Upper lobe of left lung (tissue), 4 donors: ENCODE measurements around the gene SPATA2L.

Source experiments
- EP300 ChIP-seq, 4 donors: sonication (generic); formaldehyde crosslinking; IDR thresholded peaks; one replicate each; pipeline ENCODE4 v1.5.1; 2017; ENCODE audit warnings: antibody characterized with exemption in 4 of 4, control low read depth in 2 of 4
- POLR2A ChIP-seq, 4 donors: fragments of 450-650 bp; IDR thresholded peaks; one replicate each; pipeline ENCODE4 v1.5.1; 2016 to 2017; ENCODE audit warnings: antibody characterized with exemption in 4 of 4, mild to moderate bottlenecking in 2 of 4
- TF ChIP-seq, protein P1 (sequence below), 6 experiments: fragments of 450-650 bp in 4 of 6; fragments of 200-600 bp in 2 of 6; sonication (generic) in 2 of 6; IDR thresholded peaks; one replicate each; pipeline ENCODE4 v1.5.1; 2016 to 2019; ENCODE audit warnings: antibody characterized with exemption in 6 of 6

GRCh38 chr16:89696670-89697128 lies 4.8 kb downstream of the SPATA2L start:
- TF ChIP-seq, protein P1, sequence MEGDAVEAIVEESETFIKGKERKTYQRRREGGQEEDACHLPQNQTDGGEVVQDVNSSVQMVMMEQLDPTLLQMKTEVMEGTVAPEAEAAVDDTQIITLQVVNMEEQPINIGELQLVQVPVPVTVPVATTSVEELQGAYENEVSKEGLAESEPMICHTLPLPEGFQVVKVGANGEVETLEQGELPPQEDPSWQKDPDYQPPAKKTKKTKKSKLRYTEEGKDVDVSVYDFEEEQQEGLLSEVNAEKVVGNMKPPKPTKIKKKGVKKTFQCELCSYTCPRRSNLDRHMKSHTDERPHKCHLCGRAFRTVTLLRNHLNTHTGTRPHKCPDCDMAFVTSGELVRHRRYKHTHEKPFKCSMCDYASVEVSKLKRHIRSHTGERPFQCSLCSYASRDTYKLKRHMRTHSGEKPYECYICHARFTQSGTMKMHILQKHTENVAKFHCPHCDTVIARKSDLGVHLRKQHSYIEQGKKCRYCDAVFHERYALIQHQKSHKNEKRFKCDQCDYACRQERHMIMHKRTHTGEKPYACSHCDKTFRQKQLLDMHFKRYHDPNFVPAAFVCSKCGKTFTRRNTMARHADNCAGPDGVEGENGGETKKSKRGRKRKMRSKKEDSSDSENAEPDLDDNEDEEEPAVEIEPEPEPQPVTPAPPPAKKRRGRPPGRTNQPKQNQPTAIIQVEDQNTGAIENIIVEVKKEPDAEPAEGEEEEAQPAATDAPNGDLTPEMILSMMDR (IDR thresholded peaks at IDR 0.05) = no peak
- TF ChIP-seq POLR2A (IDR thresholded peaks at IDR 0.05) = no peak
- TF ChIP-seq EP300 (IDR thresholded peaks at IDR 0.05) = no peak
